Measurements from ENCODE around the gene KCNS1. TPM values are rescaled to one million over a fixed set of nuclear protein-coding genes. Genes with fewer than 3 reads are reported as not detected.

KCNS1 gene
- total and polyA plus RNA-seq, 2 of the 8 experiments (the other 6 are each of a cell fraction or from before 2014, with no cell fraction given) = 1.4 to 1.8 TPM

GRCh38 chr20:45098103-45098773 is 2.7 kb downstream of the KCNS1 start (continued):
- TF ChIP-seq RNF2 (IDR thresholded peaks at IDR 0.05; ENCODE audit: borderline replicate concordance, low read depth, low read length, missing control alignments, poor library complexity, severe bottlenecking) = no peak
- TF ChIP-seq JUN (IDR thresholded peaks at IDR 0.05; ENCODE audit: low read depth, low read length) = no peak
- peak; percentile 15 for TF ChIP-seq EZH2 (IDR thresholded peaks at IDR 0.05; ENCODE audit: low read depth, low read length, severe bottlenecking)
- TF ChIP-seq, protein P1, sequence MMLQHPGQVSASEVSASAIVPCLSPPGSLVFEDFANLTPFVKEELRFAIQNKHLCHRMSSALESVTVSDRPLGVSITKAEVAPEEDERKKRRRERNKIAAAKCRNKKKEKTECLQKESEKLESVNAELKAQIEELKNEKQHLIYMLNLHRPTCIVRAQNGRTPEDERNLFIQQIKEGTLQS (IDR thresholded peaks at IDR 0.05; ENCODE audit: insufficient read depth, low read depth, low read length) = no peak
- no peak for TF ChIP-seq RBBP5 (IDR thresholded peaks at IDR 0.05; ENCODE audit: borderline replicate concordance, low read depth, low read length)
- TF ChIP-seq SP2 (IDR thresholded peaks at IDR 0.05; ENCODE audit: low read length) = no peak
- peak; percentile 73; the same call in 1 of the 2 replicates for TF ChIP-seq BACH1 (IDR thresholded peaks at IDR 0.05; ENCODE audit: low read length)
- no peak for TF ChIP-seq ASH2L (IDR thresholded peaks at IDR 0.05; ENCODE audit: low read length)
- TF ChIP-seq TBP (IDR thresholded peaks at IDR 0.05; ENCODE audit: low read depth, low read length) = no peak; the same call in 1 of the 2 replicates
- TF ChIP-seq KDM5A (IDR thresholded peaks at IDR 0.05; ENCODE audit: low read length) = no peak
- peak; percentile 44 to 60 (median 50); a peak in 3 of 4 replicates for TF ChIP-seq CTCF (IDR thresholded peaks at IDR 0.05; ENCODE audit: control extremely low read depth in 1 of 3, insufficient read depth in 1 of 3, low read depth in 1 of 3, low read length in 3 of 3)
- no peak for TF ChIP-seq MAFK (IDR thresholded peaks at IDR 0.05; ENCODE audit: low read depth, low read length)
- no peak for TF ChIP-seq SIN3A (conservative IDR thresholded peaks at IDR 0.05 in 1 of 2, IDR thresholded peaks at IDR 0.05 in 1 of 2; ENCODE audit: low read depth in 1 of 2, low read length in 2 of 2)
- 0 out of 3 replicates have a peak, but pooled peaks of 1 of the 2 experiments have one; percentile 40 for TF ChIP-seq EP300 (IDR thresholded peaks at IDR 0.05; ENCODE audit: borderline replicate concordance in 1 of 2, low read depth in 2 of 2, low read length in 2 of 2)
- peak; percentile 90 for TF ChIP-seq CREB1 (IDR thresholded peaks at IDR 0.05)
- TF ChIP-seq SRF (IDR thresholded peaks at IDR 0.05; ENCODE audit: low read depth, low read length) = no peak
- TF ChIP-seq CTBP2 (IDR thresholded peaks at IDR 0.05; ENCODE audit: borderline replicate concordance, insufficient read depth, insufficient read length, low read length) = no peak
- no peak for TF ChIP-seq NRF1 (IDR thresholded peaks at IDR 0.05; ENCODE audit: low read depth, low read length)
